Measurements from ENCODE around the gene CLTCL1.
"Not testable (repeated sequence)": the region's sequence is repeated elsewhere in the genome, so short reads cannot be mapped to it uniquely, and the experiment has no call there.

Gene CLTCL1

GRCh38 chr22:19291580-19292457 lies at the start of gene CLTCL1:
Gene CLTCL1, minus strand, starts transcription at chr22:19291719. Its CDS starts 78 bp downstream, at chr22:19291641.
- DNase-seq: peak; percentile 18 to 92 (median 84)
- intact Hi-C loops (cut with DNase I): no loop called here

GRCh38 chr22:19337137-19337536 lies 45.6 kb upstream of the CLTCL1 start:
- intact Hi-C loops (cut with DNase I): no loop called here

GRCh38 chr22:19336133-19337075 lies 44.9 kb upstream of the CLTCL1 start:
- intact Hi-C loops (cut with DNase I): no loop called here
- no peak for DNase-seq

More at GRCh38 chr22:19337137-19337536, 45.6 kb upstream of the CLTCL1 start:
- no peak for DNase-seq

- intact Hi-C loops (cut with DNase I): no loop called here
- DNase-seq: no peak
Measured at GRCh38 chr22:19331975-19332374, 40.5 kb upstream of the CLTCL1 start.

GRCh38 chr22:19331474-19331873 lies 40.0 kb upstream of the CLTCL1 start:
- intact Hi-C loops (cut with DNase I): no loop called here
- DNase-seq: no peak

- DNase-seq: no peak
- intact Hi-C loops (cut with DNase I): no loop called here
Measured at GRCh38 chr22:19330865-19331418, 39.4 kb upstream of the CLTCL1 start.

- DNase-seq; intact Hi-C loops (cut with DNase I): not testable (repeated sequence)
Measured at GRCh38 chr22:19330205-19330604, 38.7 kb upstream of the CLTCL1 start.

GRCh38 chr22:19329454-19329853 lies 37.9 kb upstream of the CLTCL1 start:
- intact Hi-C loops (cut with DNase I): no loop called here
- no peak for DNase-seq

- DNase-seq: no peak
- intact Hi-C loops (cut with DNase I): no loop called here
Measured at GRCh38 chr22:19325296-19325948, 33.9 kb upstream of the CLTCL1 start.

GRCh38 chr22:19323420-19323819 lies 31.9 kb upstream of the CLTCL1 start:
- intact Hi-C loops (cut with DNase I); DNase-seq: not testable (repeated sequence)

GRCh38 chr22:19321757-19322156 lies 30.2 kb upstream of the CLTCL1 start:
- no peak for DNase-seq
- intact Hi-C loops (cut with DNase I): no loop called here

GRCh38 chr22:19320136-19320535 lies 28.6 kb upstream of the CLTCL1 start:
- DNase-seq; intact Hi-C loops (cut with DNase I): not testable (repeated sequence)

- no peak for DNase-seq
- intact Hi-C loops (cut with DNase I): no loop called here
Measured at GRCh38 chr22:19319281-19319680, 27.8 kb upstream of the CLTCL1 start.

GRCh38 chr22:19317865-19318264 lies 26.3 kb upstream of the CLTCL1 start:
- intact Hi-C loops (cut with DNase I): no loop called here
- DNase-seq: no peak

GRCh38 chr22:19307872-19308271 lies 16.4 kb upstream of the CLTCL1 start:
- intact Hi-C loops (cut with DNase I): no loop called here
- DNase-seq: no peak

- DNase-seq; intact Hi-C loops (cut with DNase I): not testable (repeated sequence)
Measured at GRCh38 chr22:19306535-19306934, 15.0 kb upstream of the CLTCL1 start.

- intact Hi-C loops (cut with DNase I): no loop called here
- DNase-seq: no peak
Measured at GRCh38 chr22:19304547-19304946, 13.0 kb upstream of the CLTCL1 start.

GRCh38 chr22:19303785-19304184 lies 12.3 kb upstream of the CLTCL1 start:
- no peak for DNase-seq
- intact Hi-C loops (cut with DNase I): no loop called here

- DNase-seq: no peak
- intact Hi-C loops (cut with DNase I): no loop called here
Measured at GRCh38 chr22:19295733-19296132, 4.2 kb upstream of the CLTCL1 start.
